Type B pancreatic cell (in vitro differentiated cells): ENCODE measurements around the gene CPA2. TPM values are rescaled to one million over a fixed set of nuclear protein-coding genes. Genes with fewer than 3 reads are reported as not detected.

ENCODE experiments used
- DNase-seq: peaks from one replicate; pipeline ENCODE4 v3.0.0; 2021; ENCODE audit warnings: mixed read lengths; ENCODE audit not compliant: unreplicated experiment; ENCODE audit errors: extremely low spot score
- H3K27ac Mint-ChIP-seq: 2 replicates; pipeline ENCODE4 v1.8.0; 2021; ENCODE audit warnings: mild to moderate bottlenecking, mixed read lengths
- H3K27me3 Mint-ChIP-seq: 2 replicates; pipeline ENCODE4 v1.8.0; 2021; ENCODE audit warnings: mixed read lengths
- H3K36me3 Mint-ChIP-seq: 2 replicates; pipeline ENCODE4 v1.8.0; 2021; ENCODE audit warnings: mixed read lengths
- H3K4me1 Mint-ChIP-seq: one replicate; pipeline ENCODE4 v1.8.0; 2021; ENCODE audit warnings: mixed read lengths; ENCODE audit not compliant: unreplicated experiment
- H3K4me3 Mint-ChIP-seq: 2 replicates; pipeline ENCODE4 v1.8.0; 2021; ENCODE audit warnings: mild to moderate bottlenecking, mixed read lengths
- H3K9me3 Mint-ChIP-seq: 2 replicates; pipeline ENCODE4 v1.8.0; 2021; ENCODE audit warnings: mixed read lengths
- total RNA-seq: library from RNA; stranded (reverse); gene quantifications from 2 replicates; pipeline ENCODE4 v1.2.1, GENCODE V29; 2021; ENCODE audit warnings: low replicate concordance
- TF ChIP-seq, protein P1 (sequence below): fragments of 200-600 bp; sonication (generic); conservative IDR thresholded peaks from 2 replicates; pipeline ENCODE4 v1.5.0; 2021; ENCODE audit warnings: antibody characterized with exemption, mild to moderate bottlenecking

The CPA2 gene
- total RNA-seq, 1 donor from 2014 or later, result 19.8 TPM

DNA sequence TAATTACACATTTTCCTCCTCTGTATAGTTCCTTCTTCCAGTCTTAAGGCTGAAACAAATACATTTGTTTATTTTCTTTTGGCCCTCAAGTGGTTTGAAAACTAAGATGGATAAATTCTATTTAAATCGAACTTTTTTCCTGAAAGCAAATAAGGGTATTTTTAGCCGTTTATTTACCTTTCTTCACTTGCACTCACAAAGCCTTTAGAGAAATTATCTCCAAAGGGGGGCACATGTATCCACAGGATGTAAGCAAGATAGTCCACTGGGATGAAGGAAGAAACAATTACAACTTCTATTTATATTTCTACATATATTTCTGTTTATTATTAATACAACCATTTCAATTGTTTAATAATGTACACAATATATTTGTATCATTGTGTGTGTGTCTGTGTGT, 36.5 kb downstream of the CPA2 start:
- DNase-seq, result no peak
- H3K27ac Mint-ChIP-seq, result no peak overlapping the region
- peaks cover 54% of the 10 kb centered on the region for H3K4me1 Mint-ChIP-seq
- TF ChIP-seq, protein P1, sequence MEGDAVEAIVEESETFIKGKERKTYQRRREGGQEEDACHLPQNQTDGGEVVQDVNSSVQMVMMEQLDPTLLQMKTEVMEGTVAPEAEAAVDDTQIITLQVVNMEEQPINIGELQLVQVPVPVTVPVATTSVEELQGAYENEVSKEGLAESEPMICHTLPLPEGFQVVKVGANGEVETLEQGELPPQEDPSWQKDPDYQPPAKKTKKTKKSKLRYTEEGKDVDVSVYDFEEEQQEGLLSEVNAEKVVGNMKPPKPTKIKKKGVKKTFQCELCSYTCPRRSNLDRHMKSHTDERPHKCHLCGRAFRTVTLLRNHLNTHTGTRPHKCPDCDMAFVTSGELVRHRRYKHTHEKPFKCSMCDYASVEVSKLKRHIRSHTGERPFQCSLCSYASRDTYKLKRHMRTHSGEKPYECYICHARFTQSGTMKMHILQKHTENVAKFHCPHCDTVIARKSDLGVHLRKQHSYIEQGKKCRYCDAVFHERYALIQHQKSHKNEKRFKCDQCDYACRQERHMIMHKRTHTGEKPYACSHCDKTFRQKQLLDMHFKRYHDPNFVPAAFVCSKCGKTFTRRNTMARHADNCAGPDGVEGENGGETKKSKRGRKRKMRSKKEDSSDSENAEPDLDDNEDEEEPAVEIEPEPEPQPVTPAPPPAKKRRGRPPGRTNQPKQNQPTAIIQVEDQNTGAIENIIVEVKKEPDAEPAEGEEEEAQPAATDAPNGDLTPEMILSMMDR, result no peak
- no peak overlapping the region for H3K4me3 Mint-ChIP-seq
- peaks cover 9% of the 10 kb centered on the region for H3K9me3 Mint-ChIP-seq
- H3K36me3 Mint-ChIP-seq, result peaks cover 5% of the 10 kb centered on the region
- H3K27me3 Mint-ChIP-seq, result no peaks in the 10 kb centered on the region

DNA sequence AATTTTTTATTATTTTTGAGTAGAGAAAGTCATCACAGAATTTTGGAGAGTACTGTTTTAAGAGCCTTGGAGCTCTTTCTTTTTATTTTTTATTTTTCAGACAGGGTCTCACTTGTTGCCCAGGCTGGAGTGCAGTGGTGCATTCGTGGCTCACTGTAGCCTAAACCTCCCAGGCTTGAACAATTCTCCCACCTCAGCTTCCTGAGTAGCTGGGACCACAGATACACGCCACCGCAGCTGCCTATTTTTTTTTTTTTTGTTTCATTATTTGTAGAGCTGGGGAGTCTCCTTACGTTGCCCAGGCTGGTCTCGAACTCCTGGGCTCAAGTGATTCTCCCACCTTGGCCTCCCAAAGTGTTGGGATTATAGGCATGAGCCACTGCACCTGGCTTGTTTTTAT, 36.9 kb downstream of the CPA2 start:
- DNase-seq, result no peak
- Mint-ChIP-seq H3K36me3 (peaks cover 5% of the 10 kb centered on the region), H3K27me3 (no peaks in the 10 kb centered on the region), H3K4me1 (peaks cover 50% of the 10 kb centered on the region), H3K27ac (no peak overlapping the region), H3K9me3 (peaks cover 9% of the 10 kb centered on the region), H3K4me3 (no peak overlapping the region)
- TF ChIP-seq, protein P1, result no peak

DNA sequence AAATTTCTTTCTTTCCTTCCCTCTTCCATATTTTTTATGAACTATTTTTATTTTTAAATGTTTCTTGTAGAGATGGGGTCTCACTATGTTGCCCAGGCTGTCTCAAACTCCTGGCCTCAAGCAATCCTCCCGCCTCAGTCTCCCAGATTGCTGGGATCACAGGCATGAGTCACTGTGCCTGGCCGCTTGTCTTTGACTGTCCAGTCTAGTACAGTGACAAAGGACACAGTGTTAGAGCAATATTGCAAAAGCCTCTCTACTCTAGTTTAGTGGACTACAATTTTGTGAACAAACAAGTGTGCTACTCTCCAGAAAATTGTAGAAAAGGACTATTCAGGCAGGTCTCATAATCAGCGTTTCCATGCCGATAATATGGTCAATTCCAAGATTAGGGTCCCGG, 37.3 kb downstream of the CPA2 start:
- no peak overlapping the region for H3K4me3 Mint-ChIP-seq
- peaks cover 9% of the 10 kb centered on the region for H3K9me3 Mint-ChIP-seq
- H3K36me3 Mint-ChIP-seq, result peaks cover 5% of the 10 kb centered on the region
- no peak overlapping the region for H3K27ac Mint-ChIP-seq
- peaks cover 45% of the 10 kb centered on the region for H3K4me1 Mint-ChIP-seq
- H3K27me3 Mint-ChIP-seq, result no peaks in the 10 kb centered on the region
- DNase-seq, result no peak
- TF ChIP-seq, protein P1, result no peak

DNA sequence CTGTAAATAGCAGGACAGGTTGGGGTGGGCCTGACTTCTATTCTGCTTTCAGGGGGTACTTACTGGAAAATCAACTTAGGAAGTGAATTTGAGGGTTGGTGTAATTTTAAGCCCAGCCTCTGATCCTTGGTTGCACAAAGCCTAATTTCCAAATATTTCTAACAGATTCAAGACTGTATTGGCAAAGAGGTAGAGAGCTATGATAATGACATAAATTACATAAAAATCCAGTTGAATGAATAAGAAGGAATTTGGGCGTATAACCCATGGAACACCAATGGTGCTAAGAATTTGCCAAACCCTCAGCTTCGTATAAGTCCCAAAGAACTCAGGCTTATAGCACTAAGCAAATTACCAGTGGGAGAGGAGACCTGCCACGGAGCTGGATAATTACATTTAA, 38.2 kb downstream of the CPA2 start:
- Mint-ChIP-seq H3K36me3 (peaks cover 5% of the 10 kb centered on the region), H3K9me3 (peaks cover 8% of the 10 kb centered on the region), H3K27ac (no peak overlapping the region), H3K4me1 (peaks cover 39% of the 10 kb centered on the region), H3K4me3 (no peak overlapping the region), H3K27me3 (no peaks in the 10 kb centered on the region)
- TF ChIP-seq, protein P1, result no peak
- no peak for DNase-seq

DNA sequence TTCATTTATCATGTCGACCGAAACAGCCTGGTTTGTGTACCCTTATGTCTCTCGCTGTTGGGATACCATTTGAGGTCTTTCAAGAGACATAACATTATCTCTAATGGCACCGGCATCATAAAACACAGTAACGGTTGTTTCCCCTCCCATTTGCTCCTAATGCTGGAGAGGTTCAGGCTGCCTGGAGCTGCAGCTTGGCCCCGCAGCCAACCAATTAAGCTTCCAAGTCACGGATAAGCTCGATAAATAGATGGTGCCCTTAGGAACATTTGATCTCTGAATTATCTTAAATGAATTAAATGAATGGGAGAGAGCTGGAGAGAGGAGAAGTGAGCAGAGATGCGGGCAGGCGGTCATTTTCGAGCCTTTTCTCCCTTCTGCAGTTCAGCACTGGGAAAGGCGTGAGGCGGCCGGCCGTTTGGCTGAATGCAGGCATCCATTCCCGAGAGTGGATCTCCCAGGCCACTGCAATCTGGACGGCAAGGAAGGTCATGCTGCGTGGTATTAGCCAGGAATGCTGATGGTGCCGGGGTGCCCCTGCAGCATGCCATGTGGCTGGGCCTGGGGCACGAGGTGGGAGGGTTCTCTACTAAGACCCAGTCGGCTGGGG, 38.9 kb downstream of the CPA2 start:
- no peak overlapping the region for H3K4me3 Mint-ChIP-seq

More for the DNA sequence above, 38.9 kb downstream of the CPA2 start:
- Mint-ChIP-seq H3K36me3 (peaks cover 5% of the 10 kb centered on the region), H3K4me1 (peaks cover 36% of the 10 kb centered on the region), H3K27me3 (no peaks in the 10 kb centered on the region), H3K27ac (no peak overlapping the region), H3K9me3 (peaks cover 5% of the 10 kb centered on the region)
- no peak for DNase-seq
- TF ChIP-seq, protein P1, result no peak
